Activated naive CD4-positive, alpha-beta T cell treated with anti-CD3 and anti-CD28 coated beads, Interleukin-2, amount 10 ng/mL, durations not matched to agents 7 days and 5 days (primary cell): ENCODE data around the gene AKR1C1.
"Not testable (repeated sequence)": the region's sequence is repeated elsewhere in the genome, so short reads cannot be mapped to it uniquely, and the experiment has no call there.

Experiments
- CTCF ChIA-PET: fragments of 350-600 bp; sonication (Branson Sonifier 250); formaldehyde crosslinking; loops from one replicate; lab custom pipeline; 2021; ENCODE audit warnings: antibody characterized with exemption; lab: Charles Lee
- DNase-seq: peaks from one replicate; pipeline ENCODE4 v3.0.0-alpha.2; 2020
- H3K27ac Mint-ChIP-seq: one replicate; pipeline ENCODE4 v1.8.0; 2021; ENCODE audit warnings: mild to moderate bottlenecking, moderate library complexity, mixed read lengths
- H3K27me3 Mint-ChIP-seq: one replicate; pipeline ENCODE4 v1.8.0; 2021; ENCODE audit warnings: mild to moderate bottlenecking, mixed read lengths
- H3K36me3 Mint-ChIP-seq: one replicate; pipeline ENCODE4 v1.8.0; 2021; ENCODE audit warnings: mixed read lengths
- H3K4me1 Mint-ChIP-seq: one replicate; pipeline ENCODE4 v1.8.0; 2021; ENCODE audit warnings: mixed read lengths
- H3K4me3 Mint-ChIP-seq: one replicate; pipeline ENCODE4 v1.8.0; 2021; ENCODE audit warnings: mild to moderate bottlenecking, moderate library complexity, mixed read lengths
- H3K9me3 Mint-ChIP-seq: one replicate; pipeline ENCODE4 v1.8.0; 2021; ENCODE audit warnings: mixed read lengths

AKR1C1 gene

DNA sequence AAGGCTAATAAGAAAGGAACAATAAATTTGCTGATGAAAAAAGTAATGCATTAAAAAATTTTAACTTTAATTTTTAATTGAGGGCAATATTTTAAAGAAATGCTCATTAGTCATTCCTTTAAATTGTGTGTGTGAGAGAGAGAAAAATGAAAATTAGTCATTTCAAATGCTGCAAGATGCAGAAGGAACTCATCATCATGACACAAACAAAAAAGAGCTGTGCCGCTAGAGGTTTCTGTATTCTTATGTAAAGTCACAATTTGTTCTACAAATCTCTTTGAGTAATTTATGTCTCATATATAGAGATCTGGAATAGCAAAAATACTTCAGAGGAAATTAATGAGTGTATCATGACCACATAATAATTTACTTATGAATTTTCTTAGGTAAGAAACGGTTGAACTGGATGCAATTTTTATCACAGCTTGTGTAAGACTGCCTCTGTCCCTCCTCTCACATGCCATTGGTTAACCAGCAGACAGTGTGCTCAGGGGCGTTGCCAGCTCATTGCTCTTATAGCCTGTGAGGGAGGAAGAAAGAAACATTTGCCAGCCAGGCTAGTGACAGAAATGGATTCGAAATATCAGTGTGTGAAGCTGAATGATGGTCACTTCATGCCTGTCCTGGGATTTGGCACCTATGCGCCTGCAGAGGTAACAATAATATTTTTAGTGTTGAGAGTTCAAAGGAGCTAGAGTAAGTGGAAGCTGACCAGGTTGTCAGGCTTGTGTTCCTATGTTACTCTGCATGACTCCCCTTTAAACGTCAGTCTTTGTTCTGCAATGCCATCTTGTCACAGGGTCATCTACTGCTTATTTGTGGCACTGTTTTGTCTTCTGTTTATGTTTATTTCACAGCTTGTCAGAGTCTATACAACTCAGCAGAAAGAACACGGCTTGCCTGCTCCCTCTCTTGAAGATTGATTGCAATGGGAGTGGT is at the start of gene AKR1C1:
Gene AKR1C1 (plus strand): TSS at position 540 of the 939 bp plus-strand sequence. CDS start 30 bp downstream, at position 570.
- H3K27ac Mint-ChIP-seq, H3K9me3 Mint-ChIP-seq, H3K4me3 Mint-ChIP-seq, DNase-seq, H3K27me3 Mint-ChIP-seq, H3K4me1 Mint-ChIP-seq, H3K36me3 Mint-ChIP-seq, CTCF ChIA-PET: not testable (repeated sequence)

- Mint-ChIP-seq H3K36me3 (no peaks in the 10 kb centered on the region), H3K27me3 (no peaks in the 10 kb centered on the region), H3K4me3 (no peak overlapping the region), H3K27ac (no peak overlapping the region), H3K9me3 (no peaks in the 10 kb centered on the region), H3K4me1 (no peaks in the 10 kb centered on the region)
- DNase-seq, result no peak
- CTCF ChIA-PET, result no interaction called here
Observed at GRCh38 chr10:4914213-4914850, 48.9 kb upstream of the AKR1C1 start.

DNA sequence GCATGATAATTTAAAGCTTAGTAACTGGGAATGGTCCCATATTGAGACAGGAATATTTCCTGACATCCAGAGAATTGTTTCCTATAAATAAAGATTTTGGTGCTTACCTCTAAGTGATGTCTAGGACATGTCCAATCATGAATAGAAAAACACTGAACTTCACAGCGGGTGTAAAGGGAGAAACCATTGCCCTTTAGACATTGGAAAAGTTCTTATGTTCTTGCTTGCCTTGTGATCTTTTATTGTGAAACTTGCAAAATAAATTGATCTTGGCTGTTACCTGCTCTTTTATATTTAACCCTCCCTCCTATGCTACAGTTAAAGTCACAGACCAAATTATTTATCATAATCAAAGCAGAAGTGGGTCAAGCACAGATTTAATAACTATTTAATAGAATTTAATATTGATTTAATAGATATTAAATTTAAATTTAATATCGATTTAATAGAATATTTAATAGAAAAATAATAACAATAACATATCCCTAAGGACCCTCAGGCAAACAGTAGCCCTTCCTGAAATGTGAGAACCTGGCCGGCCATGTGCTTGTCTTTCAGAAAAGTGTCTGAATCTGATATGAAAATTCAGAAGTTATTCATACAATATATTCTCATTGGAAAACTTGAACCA is 47.0 kb upstream of the AKR1C1 start:
- Mint-ChIP-seq H3K36me3 (no peaks in the 10 kb centered on the region), H3K27me3 (no peaks in the 10 kb centered on the region), H3K4me3 (no peak overlapping the region), H3K9me3 (no peaks in the 10 kb centered on the region), H3K27ac (no peak overlapping the region), H3K4me1 (no peaks in the 10 kb centered on the region)
- no peak for DNase-seq
- CTCF ChIA-PET, result no interaction called here

DNA sequence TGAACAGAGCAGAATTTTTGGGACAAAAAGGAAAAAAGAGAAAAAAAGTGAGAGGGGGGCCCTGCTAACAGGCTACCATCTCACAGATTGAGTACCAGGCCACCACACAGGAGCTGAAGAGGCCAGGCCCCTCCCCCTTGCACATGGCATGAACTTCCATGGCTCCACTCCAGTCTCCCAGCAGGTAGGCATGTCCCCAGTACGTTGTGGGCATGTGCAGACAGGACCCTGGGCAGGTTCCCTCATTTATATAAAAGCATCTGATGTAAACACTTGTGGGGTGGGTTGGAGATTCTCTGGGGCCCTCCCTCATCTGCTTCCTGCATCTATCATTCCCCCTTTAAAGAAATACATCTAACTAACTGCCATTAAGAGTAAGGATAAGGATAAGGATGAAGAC is 45.0 kb upstream of the AKR1C1 start:
- H3K27me3 Mint-ChIP-seq, result no peaks in the 10 kb centered on the region
- CTCF ChIA-PET, result no interaction called here
- H3K36me3 Mint-ChIP-seq, result no peaks in the 10 kb centered on the region
- H3K9me3 Mint-ChIP-seq, result no peaks in the 10 kb centered on the region
- no peak overlapping the region for H3K27ac Mint-ChIP-seq
- H3K4me3 Mint-ChIP-seq, result no peak overlapping the region
- no peak for DNase-seq
- no peaks in the 10 kb centered on the region for H3K4me1 Mint-ChIP-seq

- H3K4me3 Mint-ChIP-seq, CTCF ChIA-PET, H3K27ac Mint-ChIP-seq, DNase-seq, H3K36me3 Mint-ChIP-seq, H3K4me1 Mint-ChIP-seq, H3K27me3 Mint-ChIP-seq: not testable (repeated sequence)
- H3K9me3 Mint-ChIP-seq, result peaks cover 15% of the 10 kb centered on the region
Observed at GRCh38 chr10:4924482-4924881, 38.7 kb upstream of the AKR1C1 start.

GRCh38 chr10:4926400-4926799 is 36.8 kb upstream of the AKR1C1 start:
- Mint-ChIP-seq H3K36me3 (no peaks in the 10 kb centered on the region), H3K27me3 (no peaks in the 10 kb centered on the region), H3K4me1 (no peaks in the 10 kb centered on the region), H3K9me3 (peaks cover 15% of the 10 kb centered on the region), H3K27ac (no peak overlapping the region), H3K4me3 (no peak overlapping the region)
- no peak for DNase-seq
- CTCF ChIA-PET, result no interaction called here

DNA sequence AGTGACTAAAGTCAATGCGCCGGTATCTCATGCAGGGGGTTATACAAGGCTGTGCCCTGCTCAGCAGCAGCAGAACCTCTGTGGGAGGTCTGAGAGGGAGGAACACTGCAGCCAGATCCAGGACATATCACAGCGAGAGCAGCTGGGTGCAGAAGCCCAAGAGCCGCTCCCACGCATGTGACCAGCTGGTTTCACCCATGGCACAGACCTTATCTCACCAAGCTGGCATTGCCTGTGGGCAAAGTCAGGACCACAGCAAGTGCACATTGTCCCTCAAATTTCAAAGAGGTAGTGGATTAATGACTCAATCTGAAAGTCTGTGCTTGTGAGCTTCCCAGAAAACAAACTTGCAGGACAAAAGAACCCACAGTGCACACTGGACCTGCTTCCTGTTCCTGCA is 31.6 kb upstream of the AKR1C1 start:
- Mint-ChIP-seq H3K27me3 (no peaks in the 10 kb centered on the region), H3K4me3 (no peak overlapping the region), H3K4me1 (no peaks in the 10 kb centered on the region), H3K36me3 (no peaks in the 10 kb centered on the region), H3K27ac (no peak overlapping the region), H3K9me3 (peaks cover 4% of the 10 kb centered on the region)
- CTCF ChIA-PET, result no interaction called here
- no peak for DNase-seq

DNA sequence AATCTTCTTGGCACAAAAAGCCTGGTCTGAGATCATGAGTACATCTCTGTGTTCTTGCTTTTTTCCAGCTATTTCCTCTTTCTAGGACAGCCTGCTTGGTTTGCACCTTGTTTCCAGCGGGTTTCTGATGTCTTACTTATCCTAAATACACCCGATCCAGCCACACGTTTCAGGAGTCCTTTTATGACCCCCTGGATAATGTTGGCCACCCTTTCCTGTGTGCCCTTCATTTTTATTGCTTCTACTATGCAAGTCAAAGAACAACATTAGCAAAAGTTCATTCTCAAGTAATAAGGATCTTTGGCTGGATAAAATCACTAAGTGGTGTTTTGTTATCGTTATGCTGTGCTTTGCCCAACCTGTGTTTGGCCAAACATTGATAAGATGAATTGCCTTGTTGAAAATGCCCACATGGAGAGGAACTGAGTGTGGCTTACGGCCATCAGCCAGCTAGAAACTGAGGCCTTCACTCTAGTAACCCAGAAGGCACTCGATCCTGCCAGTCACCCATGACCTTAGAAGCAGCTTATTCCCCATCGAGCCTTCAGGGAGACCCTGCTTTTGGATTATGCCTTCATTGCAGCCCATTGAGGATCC is 28.7 kb upstream of the AKR1C1 start:
- Mint-ChIP-seq H3K4me3 (no peak overlapping the region), H3K27ac (no peak overlapping the region), H3K36me3 (no peaks in the 10 kb centered on the region), H3K27me3 (no peaks in the 10 kb centered on the region), H3K4me1 (no peaks in the 10 kb centered on the region), H3K9me3 (no peaks in the 10 kb centered on the region)
- DNase-seq, result no peak
- CTCF ChIA-PET, result no interaction called here

DNA sequence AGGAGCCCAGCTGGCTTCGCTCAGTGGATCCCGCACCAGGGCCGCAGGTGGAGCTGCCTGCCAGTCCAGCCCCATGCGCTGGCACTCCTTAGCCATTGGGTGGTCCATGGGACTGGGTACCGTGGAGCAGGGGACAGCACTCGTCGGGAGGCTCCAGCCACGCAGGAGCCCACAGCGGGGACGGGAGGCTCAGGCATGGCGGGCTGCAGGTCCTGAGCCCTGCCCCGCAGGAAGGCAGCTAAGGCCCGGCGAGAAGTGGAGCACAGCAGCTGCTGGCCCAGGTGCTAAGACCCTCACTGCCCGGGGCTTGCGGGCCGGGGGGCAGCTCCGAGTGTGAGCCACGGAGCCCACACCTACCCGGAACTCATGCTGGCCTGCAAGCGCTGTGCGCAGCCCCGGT is 25.9 kb upstream of the AKR1C1 start:
- H3K9me3 Mint-ChIP-seq, result no peaks in the 10 kb centered on the region
- H3K27me3 Mint-ChIP-seq, result no peaks in the 10 kb centered on the region
- DNase-seq, result no peak
- no peak overlapping the region for H3K27ac Mint-ChIP-seq
- CTCF ChIA-PET, result no interaction called here
- H3K36me3 Mint-ChIP-seq, result no peaks in the 10 kb centered on the region
- H3K4me1 Mint-ChIP-seq, result no peaks in the 10 kb centered on the region
- H3K4me3 Mint-ChIP-seq, result no peak overlapping the region

GRCh38 chr10:4939224-4940072 is 23.8 kb upstream of the AKR1C1 start:
- Mint-ChIP-seq H3K27ac (no peak overlapping the region), H3K4me3 (no peak overlapping the region), H3K4me1 (no peaks in the 10 kb centered on the region), H3K36me3 (no peaks in the 10 kb centered on the region), H3K27me3 (no peaks in the 10 kb centered on the region), H3K9me3 (no peaks in the 10 kb centered on the region)
- DNase-seq, result no peak
- CTCF ChIA-PET, result no interaction called here

GRCh38 chr10:4940073-4940428 is 23.2 kb upstream of the AKR1C1 start:
- H3K4me3 Mint-ChIP-seq, H3K36me3 Mint-ChIP-seq, DNase-seq, H3K27me3 Mint-ChIP-seq, H3K9me3 Mint-ChIP-seq, CTCF ChIA-PET, H3K27ac Mint-ChIP-seq, H3K4me1 Mint-ChIP-seq: not testable (repeated sequence)

- H3K27me3 Mint-ChIP-seq, H3K4me1 Mint-ChIP-seq, H3K27ac Mint-ChIP-seq, DNase-seq, H3K4me3 Mint-ChIP-seq, H3K36me3 Mint-ChIP-seq, CTCF ChIA-PET, H3K9me3 Mint-ChIP-seq: not testable (repeated sequence)
Observed at GRCh38 chr10:4940909-4941308, 22.3 kb upstream of the AKR1C1 start.

DNA sequence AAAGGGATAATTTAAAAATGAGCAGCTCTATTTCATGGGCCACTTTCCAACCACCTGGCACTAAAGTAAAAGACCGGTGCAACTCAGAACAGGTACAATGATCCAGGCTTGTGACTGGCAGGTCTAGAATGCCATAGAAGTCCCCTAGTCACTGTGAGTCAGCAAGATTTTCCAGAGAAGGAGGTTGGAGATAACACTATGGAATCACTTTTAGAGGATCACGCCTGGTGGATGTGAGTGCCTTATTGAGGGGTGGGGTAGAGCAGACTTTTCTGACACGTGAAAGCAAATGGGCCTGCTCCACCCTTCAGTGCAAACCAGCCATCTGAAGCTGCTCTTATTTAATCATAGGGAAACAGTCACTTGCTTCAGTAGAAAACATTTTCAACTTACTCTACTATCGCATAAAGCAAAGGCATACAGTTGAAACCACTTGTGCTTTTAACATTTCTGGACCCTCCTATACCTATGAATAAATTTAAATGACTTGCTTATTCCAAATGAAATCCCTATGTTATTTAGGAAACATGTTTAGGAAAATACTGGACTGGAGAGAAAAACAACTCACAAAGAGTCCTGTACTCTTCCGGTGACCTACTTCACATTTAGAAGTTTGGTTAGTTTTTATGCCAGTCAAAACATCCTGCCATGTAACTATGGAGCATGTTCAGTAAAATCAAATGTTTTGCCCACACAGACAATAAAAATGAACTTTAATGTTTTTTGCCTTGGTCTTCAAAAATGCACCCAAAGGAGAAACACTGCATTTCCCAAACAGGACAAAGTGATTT is 21.5 kb upstream of the AKR1C1 start:
- no peaks in the 10 kb centered on the region for H3K36me3 Mint-ChIP-seq
- CTCF ChIA-PET, result no interaction called here
- H3K9me3 Mint-ChIP-seq, result no peaks in the 10 kb centered on the region
- no peaks in the 10 kb centered on the region for H3K27me3 Mint-ChIP-seq
- H3K27ac Mint-ChIP-seq, result no peak overlapping the region
- H3K4me1 Mint-ChIP-seq, result no peaks in the 10 kb centered on the region
- no peak overlapping the region for H3K4me3 Mint-ChIP-seq
- DNase-seq, result no peak
